NB4 (cell line): ENCODE results near the gene SLC35F6.

Source experiments
- POLR2A ChIP-seq: IDR thresholded peaks from 2 replicates; pipeline ENCODE4 v1.6.1; 2011; ENCODE audit warnings: mild to moderate bottlenecking; ENCODE audit not compliant: insufficient read length; ENCODE audit errors: extremely low read depth
- TF ChIP-seq, protein P1 (sequence below): IDR thresholded peaks from one replicate; pipeline ENCODE4 v1.5.1; 2012; ENCODE audit warnings: low read depth, low read length
- TF ChIP-seq, protein P2 (sequence below): IDR thresholded peaks from 2 replicates; pipeline ENCODE4 v1.6.1; 2011; ENCODE audit warnings: low read depth, low read length

DNA sequence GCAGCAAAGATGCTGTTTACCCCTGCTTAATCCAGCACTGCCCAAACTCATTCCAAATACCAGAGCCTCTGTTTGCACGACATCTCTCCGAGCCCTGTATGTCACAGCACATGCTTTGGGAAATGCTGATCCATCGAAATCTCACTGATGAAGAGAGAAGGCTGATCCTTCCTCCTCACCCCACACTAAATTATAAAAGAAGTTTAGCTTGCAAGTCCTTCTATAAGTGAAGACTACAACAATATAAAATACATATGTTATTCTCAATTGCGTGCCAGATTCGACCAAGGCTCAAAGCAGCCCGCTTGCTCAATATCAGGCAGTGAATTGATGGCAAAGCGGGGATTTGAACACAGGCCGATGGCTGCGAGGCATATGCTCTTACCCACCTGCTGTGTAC, 30.7 kb upstream of the SLC35F6 start:
- TF ChIP-seq, protein P1, sequence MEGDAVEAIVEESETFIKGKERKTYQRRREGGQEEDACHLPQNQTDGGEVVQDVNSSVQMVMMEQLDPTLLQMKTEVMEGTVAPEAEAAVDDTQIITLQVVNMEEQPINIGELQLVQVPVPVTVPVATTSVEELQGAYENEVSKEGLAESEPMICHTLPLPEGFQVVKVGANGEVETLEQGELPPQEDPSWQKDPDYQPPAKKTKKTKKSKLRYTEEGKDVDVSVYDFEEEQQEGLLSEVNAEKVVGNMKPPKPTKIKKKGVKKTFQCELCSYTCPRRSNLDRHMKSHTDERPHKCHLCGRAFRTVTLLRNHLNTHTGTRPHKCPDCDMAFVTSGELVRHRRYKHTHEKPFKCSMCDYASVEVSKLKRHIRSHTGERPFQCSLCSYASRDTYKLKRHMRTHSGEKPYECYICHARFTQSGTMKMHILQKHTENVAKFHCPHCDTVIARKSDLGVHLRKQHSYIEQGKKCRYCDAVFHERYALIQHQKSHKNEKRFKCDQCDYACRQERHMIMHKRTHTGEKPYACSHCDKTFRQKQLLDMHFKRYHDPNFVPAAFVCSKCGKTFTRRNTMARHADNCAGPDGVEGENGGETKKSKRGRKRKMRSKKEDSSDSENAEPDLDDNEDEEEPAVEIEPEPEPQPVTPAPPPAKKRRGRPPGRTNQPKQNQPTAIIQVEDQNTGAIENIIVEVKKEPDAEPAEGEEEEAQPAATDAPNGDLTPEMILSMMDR = no peak
- TF ChIP-seq POLR2A = no peak
- TF ChIP-seq, protein P2, sequence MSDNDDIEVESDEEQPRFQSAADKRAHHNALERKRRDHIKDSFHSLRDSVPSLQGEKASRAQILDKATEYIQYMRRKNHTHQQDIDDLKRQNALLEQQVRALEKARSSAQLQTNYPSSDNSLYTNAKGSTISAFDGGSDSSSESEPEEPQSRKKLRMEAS = no peak
